ENCODE results near the gene FSD1.

Gene FSD1

DNA sequence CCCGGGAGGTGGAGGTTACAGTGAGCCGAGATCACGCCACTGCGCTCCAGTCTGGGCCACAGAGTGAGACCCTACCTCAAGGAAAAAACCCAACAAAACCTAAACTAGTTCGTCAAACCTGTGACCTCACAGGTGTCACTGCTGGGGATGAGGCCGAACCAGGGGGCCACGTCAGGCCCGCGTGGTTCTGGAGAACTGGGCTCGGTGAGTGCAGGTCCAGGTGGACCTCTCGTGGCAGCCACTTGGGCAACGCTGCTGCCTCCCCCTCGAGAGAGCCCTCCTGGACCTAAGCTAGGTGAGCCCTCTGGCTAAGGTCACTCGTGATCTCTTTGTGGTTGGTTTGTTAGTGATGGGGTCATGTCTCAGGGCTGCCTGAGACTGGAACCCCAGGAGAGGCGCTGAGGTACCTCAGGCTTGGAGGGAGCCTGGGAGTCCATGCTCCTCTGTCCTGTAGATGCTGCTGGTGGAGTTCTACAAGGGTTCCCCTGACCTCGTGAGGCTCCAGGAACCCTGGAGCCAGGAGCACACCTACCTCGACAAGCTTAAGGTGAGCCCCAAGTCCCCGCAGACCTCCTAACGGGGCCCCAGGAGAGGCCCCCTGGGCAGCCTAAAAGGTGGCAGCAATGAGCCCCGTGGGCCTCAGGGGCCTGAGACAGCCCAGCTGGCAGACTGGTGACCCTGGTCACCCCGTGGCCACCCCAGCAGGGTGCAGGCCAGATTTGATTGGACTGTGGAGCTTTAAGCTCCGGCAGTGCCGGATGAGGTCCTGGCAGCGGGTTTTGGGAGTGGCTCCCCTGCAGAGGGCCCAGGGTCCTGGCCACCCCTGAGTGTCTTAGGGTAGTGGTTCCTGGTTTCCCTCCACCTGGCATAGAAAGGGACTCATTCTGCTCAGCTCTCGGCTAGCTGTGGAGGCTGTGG is 54.6 kb downstream of the FSD1 start:
- no peak for TF ChIP-seq CTCF (IDR thresholded peaks at IDR 0.05; ENCODE audit: insufficient read depth, low read length, poor library complexity, severe bottlenecking)
- no peak overlapping the region for H3K4me3 ChIP-seq (replicated peaks; ENCODE audit: low read depth, low read length)
- DNase-seq (ENCODE audit: extremely low read depth, insufficient read length): peak; percentile 2
- no peaks in the 10 kb centered on the region for H3K27me3 ChIP-seq (replicated peaks; ENCODE audit: control insufficient read depth, insufficient read depth, low read length)
- H3K36me3 ChIP-seq (ENCODE audit: control insufficient read depth, insufficient read depth, low read length): peaks cover 39% of the 10 kb centered on the region

DNA sequence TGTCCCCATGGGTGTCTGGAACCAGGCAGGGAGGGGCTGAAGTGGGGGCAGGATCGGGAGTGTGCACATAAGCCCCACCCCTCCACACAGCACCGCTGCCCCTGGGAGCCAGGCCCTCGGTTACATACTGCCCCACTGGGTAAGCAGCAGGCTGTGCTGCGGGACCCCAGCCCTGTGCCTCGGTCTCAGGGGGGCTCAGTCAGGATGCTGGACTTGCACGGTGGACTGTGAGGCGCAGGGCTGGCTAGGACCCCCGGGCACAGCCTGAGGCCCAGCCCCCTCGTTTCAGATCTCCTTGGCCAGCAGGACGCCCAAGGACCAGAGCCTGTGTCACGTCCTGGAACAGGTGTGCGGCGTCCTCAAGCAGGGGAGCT is 55.2 kb downstream of the FSD1 start:
- DNase-seq (ENCODE audit: extremely low read depth, insufficient read length): no peak
- H3K27me3 ChIP-seq (replicated peaks; ENCODE audit: control insufficient read depth, insufficient read depth, low read length): no peaks in the 10 kb centered on the region
- no peak overlapping the region for H3K4me3 ChIP-seq (replicated peaks; ENCODE audit: low read depth, low read length)
- peaks cover 41% of the 10 kb centered on the region for H3K36me3 ChIP-seq (ENCODE audit: control insufficient read depth, insufficient read depth, low read length)
- no peak for TF ChIP-seq CTCF (IDR thresholded peaks at IDR 0.05; ENCODE audit: insufficient read depth, low read length, poor library complexity, severe bottlenecking)

DNA sequence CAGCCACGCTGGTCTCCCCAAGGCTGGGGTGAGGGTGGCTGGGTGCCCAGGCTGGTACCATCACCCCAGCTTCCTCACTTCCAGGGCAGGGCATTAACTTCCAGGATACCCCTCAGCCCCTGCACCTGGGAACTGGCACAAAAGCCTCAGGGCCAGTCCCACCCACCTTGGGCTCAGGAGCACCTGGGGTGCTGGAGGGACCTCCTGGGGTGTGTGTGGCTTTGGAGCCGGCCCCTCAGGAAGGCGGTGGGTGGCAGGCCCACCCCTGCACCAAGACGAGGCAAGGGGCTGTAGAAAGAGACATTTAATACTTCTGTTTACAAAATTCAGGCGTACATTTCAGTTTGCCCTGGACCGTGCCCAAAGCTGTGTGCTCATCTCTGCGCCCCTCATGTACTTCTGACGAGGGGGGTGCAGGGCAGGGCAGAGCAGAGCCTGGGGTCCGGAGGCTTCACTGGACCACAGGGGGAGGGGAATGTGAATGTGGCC is 55.7 kb downstream of the FSD1 start:
- no peaks in the 10 kb centered on the region for H3K27me3 ChIP-seq (replicated peaks; ENCODE audit: control insufficient read depth, insufficient read depth, low read length)
- peaks cover 44% of the 10 kb centered on the region for H3K36me3 ChIP-seq (ENCODE audit: control insufficient read depth, insufficient read depth, low read length)
- H3K4me3 ChIP-seq (replicated peaks; ENCODE audit: low read depth, low read length): no peak overlapping the region
- no peak for TF ChIP-seq CTCF (IDR thresholded peaks at IDR 0.05; ENCODE audit: insufficient read depth, low read length, poor library complexity, severe bottlenecking)
- DNase-seq (ENCODE audit: extremely low read depth, insufficient read length): peak; percentile 7

GRCh38 chr19:4360641-4361151 is 56.3 kb downstream of the FSD1 start:
- no peak for TF ChIP-seq CTCF (IDR thresholded peaks at IDR 0.05; ENCODE audit: insufficient read depth, low read length, poor library complexity, severe bottlenecking)
- peak; percentile 19 for DNase-seq (ENCODE audit: extremely low read depth, insufficient read length)
- H3K36me3 ChIP-seq (ENCODE audit: control insufficient read depth, insufficient read depth, low read length): peaks cover 47% of the 10 kb centered on the region

GRCh38 chr19:4361152-4362046 is 57.0 kb downstream of the FSD1 start:
- Histone ChIP-seq H3K36me3 (ENCODE audit: control insufficient read depth, insufficient read depth, low read length) (peaks cover 52% of the 10 kb centered on the region), H3K4me3 (replicated peaks; ENCODE audit: low read depth, low read length) (no peak overlapping the region), H3K27me3 (replicated peaks; ENCODE audit: control insufficient read depth, insufficient read depth, low read length) (no peaks in the 10 kb centered on the region)
- DNase-seq (ENCODE audit: extremely low read depth, insufficient read length): peak; percentile 20
- no peak for TF ChIP-seq CTCF (IDR thresholded peaks at IDR 0.05; ENCODE audit: insufficient read depth, low read length, poor library complexity, severe bottlenecking)

More at GRCh38 chr19:4360641-4361151, 56.3 kb downstream of the FSD1 start:
- no peak overlapping the region for H3K4me3 ChIP-seq (replicated peaks; ENCODE audit: low read depth, low read length)
- no peaks in the 10 kb centered on the region for H3K27me3 ChIP-seq (replicated peaks; ENCODE audit: control insufficient read depth, insufficient read depth, low read length)
